ENCODE measurements around the gene ZMYND8. TPM values are rescaled to one million over a fixed set of nuclear protein-coding genes. Genes with fewer than 3 reads are reported as not detected.

The ZMYND8 gene
- total and polyA plus RNA-seq, 7 donors: 7.8 to 46.0 (median 24.8) TPM

Small RNAs within 50 kb of the gene (small RNA-seq; reads per million reads assigned to genes)
- gene MIR3616: 0 reads per million in 3 donors

Other genes with a start within 250 kb of the ZMYND8 start
- gene NCOA3, start 145.2 kb upstream of the ZMYND8 start, total RNA-seq: 10 to 100 TPM; 22.8 to 51.0 (median 26.4) TPM
- 10 to 100 TPM in 1 of 3 donors, 1 to 10 TPM in 2; 4.8 to 13.7 (median 4.9) TPM for gene NCOA3, start 145.2 kb upstream of the ZMYND8 start, polyA plus RNA-seq